H1 (cell line): ENCODE data around the gene ATP5F1E. TPM values are rescaled to one million over a fixed set of nuclear protein-coding genes. Genes with fewer than 3 reads are reported as not detected.

Source experiments
- CTCF ChIA-PET: fragments of 300-600 bp; sonication (Branson Sonifier 250); formaldehyde crosslinking; loops from one replicate; lab custom pipeline; 2021; ENCODE audit not compliant: partially characterized antibody; lab: Charles Lee
- POLR2A ChIA-PET: fragments of 300-600 bp; sonication (Branson Sonifier 250); formaldehyde crosslinking; loops from one replicate; lab custom pipeline; 2021; ENCODE audit warnings: inconsistent platforms; ENCODE audit not compliant: partially characterized antibody; lab: Charles Lee
- DNase-seq, 2 experiments: peaks; one replicate each; pipeline versions ENCODE4 v3.0.0 to v3.0.0-alpha.2; 2010 to 2022; ENCODE audit warnings: low spot score in 2 of 2, low read depth in 1 of 2, mixed read lengths in 1 of 2
- FAIRE-seq: peaks from 2 replicates; lab custom pipeline; 2011; peaks lifted over from hg19 to GRCh38; lab: Jason Lieb, UNC
- H2AFZ ChIP-seq: 2 replicates; pipeline ENCODE4 v1.8.1; 2012; ENCODE audit warnings: low read length, inconsistent platforms
- H2AK5ac ChIP-seq: 2 replicates; pipeline ENCODE4 v1.6.1; 2013; ENCODE audit warnings: low read depth, low read length
- H2BK120ac ChIP-seq: replicated peaks from 2 replicates; pipeline ENCODE3; 2013; ENCODE audit warnings: low read depth, low read length, inconsistent platforms
- H2BK12ac ChIP-seq: 2 replicates; pipeline ENCODE4 v1.6.1; 2013; ENCODE audit warnings: low read depth, low read length
- H2BK15ac ChIP-seq: 2 replicates; pipeline ENCODE4 v1.6.1; 2013; ENCODE audit warnings: low read length
- H2BK20ac ChIP-seq: 2 replicates; pipeline ENCODE4 v1.6.1; 2013; ENCODE audit warnings: low read length
- H2BK5ac ChIP-seq: 2 replicates; pipeline ENCODE4 v1.6.1; 2013; ENCODE audit warnings: low read depth, low read length
- H3K14ac ChIP-seq: 2 replicates; pipeline ENCODE4 v1.6.1; 2013; ENCODE audit warnings: inconsistent platforms; ENCODE audit not compliant: insufficient read length
- H3K18ac ChIP-seq: 2 replicates; pipeline ENCODE4 v1.6.1; 2013; ENCODE audit warnings: low read length; ENCODE audit errors: extremely low read depth
- H3K23ac ChIP-seq: 2 replicates; pipeline ENCODE4 v1.6.1; 2013; ENCODE audit warnings: inconsistent platforms; ENCODE audit not compliant: insufficient read length
- H3K23me2 ChIP-seq: 2 replicates; pipeline ENCODE4 v1.6.1; 2013; ENCODE audit warnings: low read depth, low read length
- H3K27ac ChIP-seq: 2 replicates; pipeline ENCODE4 v1.6.1; 2011; ENCODE audit warnings: low read depth, low read length, inconsistent platforms
- H3K27me3 ChIP-seq, 4 experiments: replicated peaks in 1 of 4; 1 replicate in 1 of 4; 2 replicates in 3 of 4; pipeline versions ENCODE4 v1.6.1 to v1.8.1; 2011 to 2013; ENCODE audit warnings: low read length in 3 of 4, mild to moderate bottlenecking in 3 of 4, inconsistent platforms in 2 of 4, mixed read lengths in 2 of 4, moderate library complexity in 1 of 4; ENCODE audit not compliant: control insufficient read depth in 3 of 4, insufficient read depth in 3 of 4; ENCODE audit errors: extremely low read depth in 1 of 4
- H3K36me3 ChIP-seq, 4 experiments: 2 replicates each; pipeline versions ENCODE4 v1.6.1 to v1.8.1; 2011 to 2013; ENCODE audit warnings: mild to moderate bottlenecking in 4 of 4, low read length in 3 of 4, moderate library complexity in 2 of 4, control low read depth in 1 of 4, inconsistent platforms in 1 of 4; ENCODE audit not compliant: insufficient read depth in 4 of 4, control insufficient read depth in 2 of 4
- H3K4ac ChIP-seq: replicated peaks from 2 replicates; pipeline ENCODE3; 2013; ENCODE audit warnings: low read length, low read depth, mixed read lengths, inconsistent platforms; ENCODE audit not compliant: insufficient read length
- H3K4me1 ChIP-seq, 4 experiments: replicated peaks in 1 of 4; 1 replicate in 1 of 4; 2 replicates in 3 of 4; pipeline versions ENCODE4 v1.6.1 to v1.8.1; 2011 to 2013; ENCODE audit warnings: low read length in 3 of 4, inconsistent platforms in 2 of 4, mixed read lengths in 1 of 4; ENCODE audit not compliant: insufficient read depth in 4 of 4, control insufficient read depth in 3 of 4
- H3K4me2 ChIP-seq, 2 experiments: 2 replicates each; pipeline versions ENCODE4 v1.6.1 to v1.8.1; 2011 to 2013; ENCODE audit warnings: low read depth in 2 of 2, low read length in 2 of 2, control low read depth in 1 of 2, inconsistent platforms in 1 of 2, mild to moderate bottlenecking in 1 of 2; ENCODE audit not compliant: insufficient read depth in 1 of 2
- H3K4me3 ChIP-seq, 4 experiments: fragments of 200-600, 300-600 bp in 1 of 4; sonication (generic), shearing (Covaris generic), sonication (Bioruptor Twin) in 1 of 4; 2 replicates each; pipeline versions ENCODE4 v1.5.1 to v1.8.1; 2011 to 2016; ENCODE audit warnings: low read length in 4 of 4, low read depth in 3 of 4, control low read depth in 2 of 4, inconsistent platforms in 2 of 4, mild to moderate bottlenecking in 2 of 4, mixed read lengths in 1 of 4, moderate library complexity in 1 of 4; ENCODE audit not compliant: insufficient read depth in 2 of 4; ENCODE audit errors: extremely low read depth in 1 of 4
- H3K56ac ChIP-seq: replicated peaks from 2 replicates; pipeline ENCODE3; 2013; ENCODE audit warnings: low read depth, mild to moderate bottlenecking, mixed read lengths, low read length, inconsistent platforms; ENCODE audit not compliant: insufficient read length
- H3K79me1 ChIP-seq: 2 replicates; pipeline ENCODE4 v1.6.1; 2013; ENCODE audit warnings: low read depth, low read length, control low read depth
- H3K79me2 ChIP-seq, 2 experiments: 2 replicates each; pipeline versions ENCODE4 v1.6.1 to v1.8.1; 2012 to 2013; ENCODE audit warnings: low read length in 2 of 2, mild to moderate bottlenecking in 2 of 2, inconsistent platforms in 1 of 2; ENCODE audit not compliant: insufficient read depth in 2 of 2, control insufficient read depth in 1 of 2
- H3K9ac ChIP-seq, 4 experiments: replicated peaks in 1 of 4; 1 replicate in 1 of 4; 2 replicates in 3 of 4; pipeline versions ENCODE4 v1.6.1 to v1.8.1; 2011 to 2013; ENCODE audit warnings: low read depth in 3 of 4, low read length in 3 of 4, control low read depth in 2 of 4, mild to moderate bottlenecking in 2 of 4, moderate library complexity in 2 of 4, inconsistent platforms in 1 of 4; ENCODE audit errors: extremely low read depth in 1 of 4
- H3K9me3 ChIP-seq, 2 experiments: 2 replicates each; pipeline versions ENCODE4 v1.6.1 to v1.8.1; 2012 to 2013; ENCODE audit warnings: mild to moderate bottlenecking in 2 of 2, moderate library complexity in 2 of 2, control low read depth in 1 of 2, inconsistent platforms in 1 of 2, low read depth in 1 of 2, low read length in 1 of 2, mixed read lengths in 1 of 2; ENCODE audit not compliant: insufficient read depth in 2 of 2
- H4K20me1 ChIP-seq, 2 experiments: replicated peaks in 1 of 2; 2 replicates each; pipeline versions ENCODE3 to v1.8.1; 2011 to 2013; ENCODE audit warnings: inconsistent platforms in 2 of 2, low read length in 2 of 2, mild to moderate bottlenecking in 1 of 2; ENCODE audit not compliant: insufficient read depth in 2 of 2, control insufficient read depth in 1 of 2
- H4K5ac ChIP-seq: 2 replicates; pipeline ENCODE4 v1.6.1; 2013; ENCODE audit warnings: low read length, low read depth, mixed read lengths, inconsistent platforms; ENCODE audit not compliant: insufficient read length
- H4K8ac ChIP-seq: 2 replicates; pipeline ENCODE4 v1.8.0; 2013; ENCODE audit warnings: mild to moderate bottlenecking, moderate library complexity, low read length, inconsistent platforms; ENCODE audit not compliant: insufficient read depth; ENCODE audit errors: extremely low read depth
- H4K91ac ChIP-seq: replicated peaks from 2 replicates; pipeline ENCODE3; 2013; ENCODE audit warnings: low read length, mixed read lengths, inconsistent platforms; ENCODE audit not compliant: insufficient read length
- ASH2L ChIP-seq: fragments of 200-600, 300-600 bp; sonication (generic); IDR thresholded peaks from one replicate; pipeline ENCODE4 v1.7.1; 2017; ENCODE audit warnings: low read length
- GABPA ChIP-seq: IDR thresholded peaks from 2 replicates; pipeline ENCODE4 v1.6.1; 2011; ENCODE audit warnings: mild to moderate bottlenecking, low read length, moderate library complexity, borderline replicate concordance; ENCODE audit not compliant: insufficient read depth
- RAD21 ChIP-seq, 2 experiments: IDR thresholded peaks in 1 of 2; conservative IDR thresholded peaks in 1 of 2; 2 replicates each; pipeline ENCODE4 v1.6.1; 2011; ENCODE audit warnings: low read depth in 2 of 2, low read length in 2 of 2, improper control_type of control experiment in 1 of 2, inconsistent platforms in 1 of 2, mild to moderate bottlenecking in 1 of 2, moderate library complexity in 1 of 2
- SIRT6 ChIP-seq: IDR thresholded peaks from one replicate; pipeline ENCODE4 v1.7.1; 2012; ENCODE audit warnings: low read length, inconsistent platforms
- WGBS, 2 experiments: shearing (Covaris generic) in 1 of 2; methylation state at CpG; one replicate each; pipeline versions ENCODE4 v1.1.6 to v1.1.7; 2013 to 2015; ENCODE audit warnings: low lambda C conversion rate in 2 of 2, mixed read lengths in 2 of 2, inconsistent platforms in 1 of 2, low coverage in 1 of 2, missing lambda C conversion rate in 1 of 2; ENCODE audit not compliant: insufficient replicate concordance in 2 of 2, insufficient coverage in 1 of 2, insufficient read length in 1 of 2; ENCODE audit errors: extremely low coverage in 1 of 2, missing lambda C conversion rate in 1 of 2; 5-methylcytosine and 5-hydroxymethylcytosine counted together
- polyA plus RNA-seq, 7 experiments: library from polyadenylated mRNA; depleted of rRNA in 3 of 7; stranded (reverse) in 5 of 7; unstranded in 2 of 7; fragments of >200 nt in 5 of 7; fragments of 200-250 nt in 2 of 7; gene quantifications; 1 replicate in 5 of 7; 2 replicates in 1 of 7; 4 replicates in 1 of 7; pipeline versions ENCODE4 v1.2.1 to v1.2.3, GENCODE V29; 2011 to 2013; ENCODE audit warnings: missing spikeins in 2 of 7, mixed read lengths in 2 of 7
- total RNA-seq: library from RNA; stranded (reverse); fragmentation: NEBNext Ultra II Directional; extraction: Animal tissue kit (Norgen Biotek cat#: 25700); gene quantifications from 2 replicates; pipeline ENCODE4 v1.2.1, GENCODE V29; 2021

The ATP5F1E gene
- total and polyA plus RNA-seq, 2 of the 8 experiments (the other 6 are each of a cell fraction or from before 2014, with no cell fraction given), result 15.7 to 47.8 TPM

GRCh38 chr20:58981628-58982364, 50.3 kb downstream of the ATP5F1E start:
- Histone ChIP-seq H3K79me2 (peaks cover 4 to 43% of the 10 kb centered on the region in 2 experiments), H4K5ac (peak overlapping the region; percentile 5), H4K8ac (peak overlapping the region; percentile 9; the same call in 1 of the 2 replicates), H3K36me3 (peaks cover 0 to 4% (median 1%) of the 10 kb centered on the region in 4 experiments; a peak in 3 of 8 replicates), H2BK12ac (peak overlapping the region; percentile 68; the same call in 1 of the 2 replicates), H3K27me3 (no peaks in the 10 kb centered on the region), H3K4ac (no peak overlapping the region), H2BK20ac (no peak overlapping the region), H3K18ac (peak overlapping the region; percentile 87), H3K27ac (peak overlapping the region; percentile 97; the same call in 1 of the 2 replicates), H2BK15ac (0 out of 2 replicates have a peak overlapping the region, but pooled peaks have one; percentile 16), H3K9me3 (no peaks in the 10 kb centered on the region), H3K14ac (no peak overlapping the region), H3K4me1 (peaks cover 0 to 3% (median 0%) of the 10 kb centered on the region in 4 experiments; a peak in 2 of 7 replicates), H4K91ac (peak overlapping the region; percentile 20), H4K20me1 (peaks cover 4 to 6% of the 10 kb centered on the region in 2 experiments), H3K56ac (peak overlapping the region; percentile 42), H2BK120ac (no peak overlapping the region), H3K4me2 (peak overlapping the region; percentile 89 to 97), H2BK5ac (peak overlapping the region; percentile 44; the same call in 1 of the 2 replicates), H3K9ac (peak overlapping the region; percentile 58 to 99 (median 94)), H2AK5ac (no peak overlapping the region), H3K79me1 (peaks cover 18% of the 10 kb centered on the region), H3K23me2 (no peaks in the 10 kb centered on the region; the same call in 1 of the 2 replicates), H2AFZ (no peak overlapping the region; the same call in 1 of the 2 replicates), H3K23ac (no peak overlapping the region), H3K4me3 (peak overlapping the region; percentile 67 to 94 (median 78))
- POLR2A ChIA-PET, result interaction anchor here (0.6 to 2.3 kb wide), 11 partner anchors 8 to 92 kb away, joined by 3 to 11 read pairs (median 3); partner anchors contain the start of genes ATP5F1E and TUBB1
- TF ChIP-seq RAD21 (IDR thresholded peaks at IDR 0.05 in 1 of 2, conservative IDR thresholded peaks at IDR 0.05 in 1 of 2; ENCODE audit: low read depth in 2 of 2, low read length in 2 of 2) (0 out of 4 replicates have a peak, but pooled peaks of 1 of the 2 experiments have one; percentile 0), GABPA (no peak), SIRT6 (no peak), ASH2L (peak; percentile 21)
- CTCF ChIA-PET, result interaction anchor here (0.6 to 1.1 kb wide), 5 partner anchors 15 to 424 kb away, joined by 3 read pairs; no protein-coding TSS in a partner anchor
- FAIRE-seq (no peak), DNase-seq (peak in 1 of 2 experiments; percentile 62)
- 26% methylated on average over 22 of the region's 29 CpGs; no CpG with 5 or more reads in 1 of the 2 experiments for WGBS, 2 experiments
